Upper lobe of left lung (tissue), 6 donors: ENCODE measurements around the gene ERVMER34-1. TPM values are rescaled to one million over a fixed set of nuclear protein-coding genes. Genes with fewer than 3 reads are reported as not detected.

ENCODE experiments used
- ATAC-seq, 2 donors: fragments of 200-7000 bp; cut with Tn5 transposase; one replicate each; pipeline ENCODE4 v1.9.1; 2022; ENCODE audit warnings: mild to moderate bottlenecking in 2 of 2, moderate library complexity in 2 of 2; ENCODE audit not compliant: low FRiP score in 2 of 2
- DNase-seq, 2 donors: peaks; one replicate each; pipeline ENCODE4 v3.0.0-alpha.2; 2019 to 2020
- H3K27ac ChIP-seq, 4 donors: fragments of 200-600 bp; sonication (generic); one replicate each; pipeline ENCODE4 v1.5.1; 2016 to 2019
- H3K27me3 ChIP-seq, 4 donors: fragments of 200-600 bp; sonication (generic); one replicate each; pipeline ENCODE4 v1.5.1; 2017 to 2019
- H3K36me3 ChIP-seq, 4 donors: fragments of 200-600 bp; sonication (generic); one replicate each; pipeline ENCODE4 v1.5.1; 2016 to 2019
- H3K4me1 ChIP-seq, 4 donors: fragments of 200-600 bp; sonication (generic); one replicate each; pipeline ENCODE4 v1.5.1; 2018 to 2019
- H3K4me3 ChIP-seq, 4 donors: fragments of 200-600 bp; sonication (generic); one replicate each; pipeline ENCODE4 v1.5.1; 2017 to 2019; ENCODE audit warnings: mild to moderate bottlenecking in 2 of 4, moderate library complexity in 1 of 4
- H3K9me3 ChIP-seq, 4 donors: fragments of 200-600 bp; sonication (generic); one replicate each; pipeline ENCODE4 v1.5.1; 2018 to 2019
- CTCF ChIP-seq, 6 experiments: fragments of 450-650 bp in 4 of 6; fragments of 200-600 bp in 2 of 6; sonication (generic) in 2 of 6; IDR thresholded peaks; one replicate each; pipeline ENCODE4 v1.5.1; 2016 to 2019; ENCODE audit warnings: antibody characterized with exemption in 6 of 6
- EP300 ChIP-seq, 4 donors: sonication (generic); formaldehyde crosslinking; IDR thresholded peaks; one replicate each; pipeline ENCODE4 v1.5.1; 2017; ENCODE audit warnings: antibody characterized with exemption in 4 of 4, control low read depth in 2 of 4
- POLR2A ChIP-seq, 4 donors: fragments of 450-650 bp; IDR thresholded peaks; one replicate each; pipeline ENCODE4 v1.5.1; 2016 to 2017; ENCODE audit warnings: antibody characterized with exemption in 4 of 4, mild to moderate bottlenecking in 2 of 4
- POLR2AphosphoS5 ChIP-seq, 2 donors: sonication (generic); formaldehyde crosslinking; IDR thresholded peaks; one replicate each; pipeline ENCODE4 v1.5.1; 2017; ENCODE audit warnings: antibody characterized with exemption in 2 of 2
- WGBS, 2 donors: methylation state at CpG; one replicate each; pipeline ENCODE4 v1.1.5; 2017 to 2018; 5-methylcytosine and 5-hydroxymethylcytosine counted together
- total RNA-seq, 6 donors: library from RNA; depleted of rRNA in 4 of 6; stranded (reverse); fragments of >200 nt in 4 of 6; gene quantifications; one replicate each; pipeline versions ENCODE4 v1.1.0 to v1.2.1, GENCODE V29; 2016 to 2021
- donor health status: DM: no; HTN: no; CAD: no; lungs with moderate emphysema.
- donor health status: DM: no; HTN: yes; CAD: no; lungs with severe emphysema.

The ERVMER34-1 gene
- total RNA-seq, 6 donors from 2014 or later, result 0.44 to 2.1 (median 0.79) TPM; not detected in 1

- Histone ChIP-seq H3K27me3 (no peaks in the 10 kb centered on the region), H3K4me1 (peaks cover 0 to 15% (median 13%) of the 10 kb centered on the region in 4 donors), H3K27ac (no peak overlapping the region), H3K9me3 (no peaks in the 10 kb centered on the region), H3K36me3 (no peaks in the 10 kb centered on the region), H3K4me3 (no peak overlapping the region)
- no peak for ATAC-seq
- TF ChIP-seq POLR2A (IDR thresholded peaks at IDR 0.05) (no peak), CTCF (IDR thresholded peaks at IDR 0.05) (no peak), EP300 (IDR thresholded peaks at IDR 0.05) (no peak), POLR2AphosphoS5 (IDR thresholded peaks at IDR 0.05) (no peak)
- DNase-seq, result no peak
Measured at GRCh38 chr4:52755426-52755825, 4.2 kb upstream of the ERVMER34-1 start.

GRCh38 chr4:52752936-52753335 lies 1.7 kb upstream of the ERVMER34-1 start:
- DNase-seq, result peak in 1 of 2 donors; percentile 46
- no peaks in the 10 kb centered on the region for H3K36me3 ChIP-seq
- H3K27me3 ChIP-seq, result no peaks in the 10 kb centered on the region
- TF ChIP-seq EP300 (IDR thresholded peaks at IDR 0.05) (no peak), POLR2AphosphoS5 (IDR thresholded peaks at IDR 0.05) (no peak), CTCF (IDR thresholded peaks at IDR 0.05) (no peak), POLR2A (IDR thresholded peaks at IDR 0.05) (no peak)
- peaks cover 0 to 17% (median 13%) of the 10 kb centered on the region in 4 donors for H3K4me1 ChIP-seq
- no peak overlapping the region for H3K27ac ChIP-seq
- ATAC-seq, result no peak
- H3K9me3 ChIP-seq, result no peaks in the 10 kb centered on the region
- 83 to 94% methylated on average over 6 of the region's 6 CpGs for WGBS, 2 donors
- no peak overlapping the region for H3K4me3 ChIP-seq

- Histone ChIP-seq H3K27me3 (no peaks in the 10 kb centered on the region), H3K4me3 (peak overlapping the region; percentile 46 to 68 (median 52)), H3K27ac (peak overlapping the region; percentile 15 to 49 (median 37)), H3K4me1 (peaks cover 0 to 17% (median 13%) of the 10 kb centered on the region in 4 donors), H3K36me3 (no peaks in the 10 kb centered on the region), H3K9me3 (no peaks in the 10 kb centered on the region)
- peak; percentile 83 to 89 for ATAC-seq
- TF ChIP-seq POLR2A (IDR thresholded peaks at IDR 0.05), result peak in 1 of 4 donors; percentile 25
- TF ChIP-seq POLR2AphosphoS5 (IDR thresholded peaks at IDR 0.05), result no peak
- peak; percentile 79 to 92 for DNase-seq
- 6 to 10% methylated on average over 10 to 24 of the region's 26 CpGs for WGBS, 2 donors
Measured at GRCh38 chr4:52751487-52751911, 274 bp upstream of the ERVMER34-1 start.

- no peak for TF ChIP-seq POLR2A (IDR thresholded peaks at IDR 0.05)
- TF ChIP-seq EP300 (IDR thresholded peaks at IDR 0.05), result no peak
- TF ChIP-seq CTCF (IDR thresholded peaks at IDR 0.05), result no peak
- TF ChIP-seq POLR2AphosphoS5 (IDR thresholded peaks at IDR 0.05), result no peak
- no peaks in the 10 kb centered on the region for H3K36me3 ChIP-seq
- no peaks in the 10 kb centered on the region for H3K9me3 ChIP-seq
- DNase-seq (no peak), ATAC-seq (no peak)
- no peaks in the 10 kb centered on the region for H3K27me3 ChIP-seq
- peaks cover 0 to 17% (median 13%) of the 10 kb centered on the region in 4 donors for H3K4me1 ChIP-seq
- no peak overlapping the region for H3K4me3 ChIP-seq
- no peak overlapping the region for H3K27ac ChIP-seq
- 98% methylated on average over 11 of the region's 11 CpGs for WGBS, 2 donors
Measured at GRCh38 chr4:52750213-52750612, 1.0 kb downstream of the ERVMER34-1 start.

- 74 to 95% methylated on average over 6 of the region's 6 CpGs for WGBS, 2 donors
- H3K36me3 ChIP-seq, result no peaks in the 10 kb centered on the region
- no peaks in the 10 kb centered on the region for H3K27me3 ChIP-seq
- H3K27ac ChIP-seq, result no peak overlapping the region
- DNase-seq (no peak), ATAC-seq (no peak)
- peaks cover 0 to 17% (median 13%) of the 10 kb centered on the region in 4 donors for H3K4me1 ChIP-seq
- TF ChIP-seq CTCF (IDR thresholded peaks at IDR 0.05) (no peak), EP300 (IDR thresholded peaks at IDR 0.05) (no peak), POLR2A (IDR thresholded peaks at IDR 0.05) (no peak), POLR2AphosphoS5 (IDR thresholded peaks at IDR 0.05) (no peak)
- H3K4me3 ChIP-seq, result no peak overlapping the region
- no peaks in the 10 kb centered on the region for H3K9me3 ChIP-seq
Measured at GRCh38 chr4:52748432-52748831, 2.8 kb downstream of the ERVMER34-1 start.
